HG02623 (cell line): ENCODE results near the gene APBB1IP.

Source experiments
- ATAC-seq: cut with Tn5 transposase; IDR thresholded peaks from one replicate; pipeline ENCODE4 v1.9.1; 2021; ENCODE audit warnings: moderate library complexity; ENCODE audit not compliant: unreplicated experiment

Gene APBB1IP

GRCh38 chr10:26505491-26505890, 67.3 kb downstream of the APBB1IP start:
- ATAC-seq: no peak

- no peak for ATAC-seq
These were observed 68.6 kb downstream of the APBB1IP start for GRCh38 chr10:26506736-26507135.

- ATAC-seq: no peak
These were observed 69.3 kb downstream of the APBB1IP start for GRCh38 chr10:26507441-26507840.

- ATAC-seq: no peak
These were observed 69.9 kb downstream of the APBB1IP start for GRCh38 chr10:26508016-26508415.

- no peak for ATAC-seq
These were observed 71.2 kb downstream of the APBB1IP start for GRCh38 chr10:26509307-26509706.

GRCh38 chr10:26513101-26513500, 75.0 kb downstream of the APBB1IP start:
- no peak for ATAC-seq

- no peak for ATAC-seq
These were observed 78.5 kb downstream of the APBB1IP start for GRCh38 chr10:26516540-26517101.

- no peak for ATAC-seq
These were observed 79.2 kb downstream of the APBB1IP start for GRCh38 chr10:26517141-26517867.

GRCh38 chr10:26519803-26520202, 81.7 kb downstream of the APBB1IP start:
- no peak for ATAC-seq

- no peak for ATAC-seq
These were observed 82.4 kb downstream of the APBB1IP start for GRCh38 chr10:26520575-26520974.

GRCh38 chr10:26524161-26524896, 86.2 kb downstream of the APBB1IP start:
- no peak for ATAC-seq

- ATAC-seq: no peak
These were observed 87.4 kb downstream of the APBB1IP start for GRCh38 chr10:26525586-26525985.

GRCh38 chr10:26527018-26527417, 88.9 kb downstream of the APBB1IP start:
- ATAC-seq: no peak

- ATAC-seq: no peak
These were observed 89.9 kb downstream of the APBB1IP start for GRCh38 chr10:26528048-26528447.

- peak; percentile 60 for ATAC-seq
These were observed 90.7 kb downstream of the APBB1IP start for GRCh38 chr10:26528715-26529393.

- no peak for ATAC-seq
These were observed 96.2 kb downstream of the APBB1IP start for GRCh38 chr10:26534384-26534783.

- ATAC-seq: no peak
These were observed 102.5 kb downstream of the APBB1IP start for GRCh38 chr10:26540601-26541000.

- peak; percentile 81 for ATAC-seq
These were observed 105.6 kb downstream of the APBB1IP start for GRCh38 chr10:26543567-26544306.

- ATAC-seq: no peak
These were observed 106.8 kb downstream of the APBB1IP start for GRCh38 chr10:26544932-26545331.

GRCh38 chr10:26550774-26551526, 112.8 kb downstream of the APBB1IP start:
- no peak for ATAC-seq
